B cell (primary cell): ENCODE results near the gene RPL34. TPM values are rescaled to one million over a fixed set of nuclear protein-coding genes. Genes with fewer than 3 reads are reported as not detected.
A peak's percentile ranks its signal among the peaks of the same experiment; 100 is the strongest.

Experiments used
- ATAC-seq: fragments of 200-7000 bp; cut with Tn5 transposase; one replicate; pipeline ENCODE4 v1.10.0; 2021; ENCODE audit warnings: low read depth, mild to moderate bottlenecking, moderate number of reproducible peaks, moderate library complexity
- CTCF ChIA-PET: fragments of 350-600 bp; sonication (Branson Sonifier 250); formaldehyde crosslinking; loops from one replicate; lab custom pipeline; 2021; ENCODE audit warnings: antibody characterized with exemption, inconsistent platforms; lab: Charles Lee
- POLR2A ChIA-PET: fragments of 350-600 bp; sonication (Branson Sonifier 250); formaldehyde crosslinking; loops from one replicate; lab custom pipeline; 2021; ENCODE audit warnings: antibody characterized with exemption; lab: Charles Lee
- DNase-seq: peaks from one replicate; pipeline ENCODE4 v3.0.0; 2013
- H2AFZ ChIP-seq: 2 replicates; pipeline ENCODE4 v1.6.1; 2012; ENCODE audit warnings: mild to moderate bottlenecking, low read depth, low read length; ENCODE audit not compliant: insufficient read depth, poor library complexity, severe bottlenecking
- H3K27ac ChIP-seq, 2 donors: 1 replicate in 1 of 2; 2 replicates in 1 of 2; pipeline ENCODE4 v1.5.1; 2012 to 2013; ENCODE audit warnings: low read length in 2 of 2, mild to moderate bottlenecking in 2 of 2, moderate library complexity in 1 of 2
- H3K27me3 ChIP-seq, 4 experiments: fragments of 200-600 bp in 1 of 4; sonication (generic) in 1 of 4; replicated peaks in 1 of 4; 1 replicate in 2 of 4; 2 replicates in 2 of 4; pipeline versions ENCODE4 v1.6.1 to v1.7.0; 2013 to 2016; ENCODE audit warnings: low read length in 3 of 4, mild to moderate bottlenecking in 2 of 4, mixed read lengths in 1 of 4, moderate library complexity in 1 of 4; ENCODE audit not compliant: insufficient read depth in 4 of 4, control insufficient read depth in 3 of 4; ENCODE audit errors: control extremely low read depth in 1 of 4
- H3K36me3 ChIP-seq, 2 experiments: replicated peaks in 1 of 2; 1 replicate in 1 of 2; 2 replicates in 1 of 2; pipeline versions ENCODE4 v1.6.1 to v1.7.1; 2013; ENCODE audit warnings: low read length in 1 of 2; ENCODE audit not compliant: insufficient read depth in 2 of 2, control insufficient read depth in 1 of 2; ENCODE audit errors: control extremely low read depth in 1 of 2, extremely low read depth in 1 of 2
- H3K4me1 ChIP-seq, 2 donors: fragments of 200-600 bp in 1 of 2; sonication (generic) in 1 of 2; 1 replicate in 1 of 2; 2 replicates in 1 of 2; pipeline versions ENCODE4 v1.5.1 to v1.6.1; 2013 to 2017; ENCODE audit warnings: low read length in 2 of 2; ENCODE audit not compliant: control insufficient read depth in 2 of 2, insufficient read depth in 2 of 2
- H3K4me2 ChIP-seq: replicated peaks from 2 replicates; pipeline ENCODE3; 2012; ENCODE audit warnings: mild to moderate bottlenecking, low read depth, low read length; ENCODE audit not compliant: poor library complexity, severe bottlenecking
- H3K4me3 ChIP-seq, 5 experiments: fragments of 200-600 bp in 1 of 5; sonication (generic) in 1 of 5; 1 replicate in 3 of 5; 2 replicates in 2 of 5; pipeline versions ENCODE4 v1.5.1 to v1.7.0; 2011 to 2016; ENCODE audit warnings: low read length in 4 of 5, mild to moderate bottlenecking in 4 of 5, low read depth in 2 of 5, control low read depth in 1 of 5, moderate library complexity in 1 of 5; ENCODE audit not compliant: insufficient read depth in 1 of 5; ENCODE audit errors: control extremely low read depth in 1 of 5, extremely low read depth in 1 of 5
- H3K79me2 ChIP-seq: fragments of 200-600 bp; sonication (generic); one replicate; pipeline ENCODE4 v1.6.0; 2016; ENCODE audit warnings: low read length; ENCODE audit not compliant: control insufficient read depth, insufficient read depth
- H3K9ac ChIP-seq: fragments of 200-600 bp; sonication (generic); 2 replicates; pipeline ENCODE4 v1.6.1; 2017; ENCODE audit warnings: mild to moderate bottlenecking, low read length, moderate library complexity
- H3K9me3 ChIP-seq, 3 donors: one replicate each; pipeline versions ENCODE4 v1.6.1 to v1.7.1; 2013; ENCODE audit warnings: low read length in 2 of 3; ENCODE audit not compliant: control insufficient read depth in 2 of 3, insufficient read depth in 1 of 3; ENCODE audit errors: control extremely low read depth in 1 of 3
- H4K20me1 ChIP-seq: 2 replicates; pipeline ENCODE4 v1.6.0; 2012; ENCODE audit warnings: mild to moderate bottlenecking, low read length; ENCODE audit not compliant: insufficient read depth, control insufficient read depth, poor library complexity, severe bottlenecking
- H3K27ac Mint-ChIP-seq: one replicate; pipeline ENCODE4 v1.8.0; 2021; ENCODE audit warnings: mixed read lengths
- H3K27me3 Mint-ChIP-seq: one replicate; pipeline ENCODE4 v1.8.0; 2021; ENCODE audit warnings: mixed read lengths
- H3K4me1 Mint-ChIP-seq: one replicate; pipeline ENCODE4 v1.8.0; 2021; ENCODE audit warnings: mixed read lengths
- H3K4me3 Mint-ChIP-seq: one replicate; pipeline ENCODE4 v1.8.0; 2021; ENCODE audit warnings: mixed read lengths
- H3K9me3 Mint-ChIP-seq: one replicate; pipeline ENCODE4 v1.8.0; 2022; ENCODE audit warnings: mixed read lengths; ENCODE audit not compliant: insufficient read depth
- CTCF ChIP-seq: fragments of 200-600 bp; IDR thresholded peaks from one replicate; pipeline ENCODE4 v1.8.0; 2022; ENCODE audit warnings: antibody characterized with exemption, mild to moderate bottlenecking
- EZH2 ChIP-seq: IDR thresholded peaks from 2 replicates; pipeline ENCODE4 v1.6.1; 2012; ENCODE audit warnings: borderline replicate concordance, low read depth, mild to moderate bottlenecking, moderate library complexity, low read length; ENCODE audit not compliant: insufficient read depth, poor library complexity, severe bottlenecking
- WGBS: methylation state at CpG from one replicate; pipeline ENCODE4 v1.1.5; 2013; ENCODE audit warnings: missing lambda C conversion rate; ENCODE audit not compliant: insufficient coverage; 5-methylcytosine and 5-hydroxymethylcytosine counted together
- intact Hi-C: fragments of 100-400 bp; cut with micrococcal nuclease; formaldehyde crosslinking; loops from one replicate; pipeline ENCODE4 v1.10.0; 2022
- polyA plus RNA-seq: library from polyadenylated mRNA; depleted of rRNA; stranded (reverse); fragments of >200 nt; gene quantifications from 2 replicates; pipeline ENCODE4 v1.2.3, GENCODE V29; 2012
- total RNA-seq, 2 donors: library from RNA; stranded (reverse); fragments of 120-200 nt in 1 of 2; gene quantifications; 1 replicate in 1 of 2; 2 replicates in 1 of 2; pipeline versions ENCODE4 v1.2.3 to v1.2.4, GENCODE V29; 2013 to 2022

Gene RPL34
- total and polyA plus RNA-seq, 2 donors (not counting 1 experiment from before 2014, with no cell fraction given), result 2,267 to 4,160 TPM

GRCh38 chr4:108649863-108650211 is 29.5 kb downstream of the RPL34 start:
- 4% methylated on average over 4 of the region's 6 CpGs for WGBS
- H3K4me1 ChIP-seq, result peaks cover 9 to 15% of the 10 kb centered on the region in 2 donors
- H3K9ac ChIP-seq, result peak overlapping the region; percentile 93
- ChIA-PET CTCF (interaction anchor here (1.6 kb wide), 1 partner anchor 30 kb away, joined by 7 read pairs; no protein-coding TSS in a partner anchor), POLR2A (interaction anchor here (0.5 to 2.0 kb wide), 4 partner anchors 29 to 719 kb away, joined by 3 to 11 read pairs (median 4); partner anchors contain the start of genes CYP2U1 and RPL34)
- no peak for DNase-seq
- peak overlapping the region; percentile 77 to 91 for H3K27ac ChIP-seq
- no peak for ATAC-seq
- peak overlapping the region; percentile 95 for H3K4me3 Mint-ChIP-seq
- H3K27me3 ChIP-seq, result no peaks in the 10 kb centered on the region
- peak overlapping the region; percentile 94 for H2AFZ ChIP-seq
- no peaks in the 10 kb centered on the region for H3K9me3 Mint-ChIP-seq
- no peaks in the 10 kb centered on the region for H3K27me3 Mint-ChIP-seq
- no peak for TF ChIP-seq EZH2
- no peaks in the 10 kb centered on the region for H3K9me3 ChIP-seq
- peaks cover 11% of the 10 kb centered on the region for H4K20me1 ChIP-seq
- intact Hi-C loops, result loop anchor here (1.0 to 10.0 kb wide), 4 partner anchors 30 to 1165 kb away; partner anchors contain the start of genes GAR1, HADH, RPL34 and SEC24B
- H3K4me1 Mint-ChIP-seq, result peaks cover 36% of the 10 kb centered on the region
- peak overlapping the region; percentile 79 to 96 (median 87) for H3K4me3 ChIP-seq
- H3K79me2 ChIP-seq, result peaks cover 42% of the 10 kb centered on the region
- H3K4me2 ChIP-seq, result peak overlapping the region; percentile 83
- H3K36me3 ChIP-seq, result peaks cover 0 to 2% of the 10 kb centered on the region in 2 experiments
- H3K27ac Mint-ChIP-seq, result peak overlapping the region; percentile 96

- Histone ChIP-seq H3K9me3 (no peaks in the 10 kb centered on the region), H3K79me2 (peaks cover 42% of the 10 kb centered on the region), H3K9ac (peak within 1 kb of the TSS; percentile 93), H3K4me1 (peaks cover 9 to 15% of the 10 kb centered on the region in 2 donors), H3K4me2 (peak within 1 kb of the TSS; percentile 83), H3K27ac (peak within 1 kb of the TSS; percentile 77 to 91), H2AFZ (peak within 1 kb of the TSS; percentile 94), H3K4me3 (peak within 1 kb of the TSS; percentile 79 to 96 (median 87)), H3K36me3 (peaks cover 0 to 2% of the 10 kb centered on the region in 2 experiments), H3K27me3 (no peaks in the 10 kb centered on the region), H4K20me1 (peaks cover 11% of the 10 kb centered on the region)
- Mint-ChIP-seq H3K27ac (peak within 1 kb of the TSS; percentile 96), H3K4me3 (peak within 1 kb of the TSS; percentile 95), H3K4me1 (peaks cover 37% of the 10 kb centered on the region), H3K27me3 (no peaks in the 10 kb centered on the region), H3K9me3 (no peaks in the 10 kb centered on the region)
- under 1% methylated on average over 33 of the region's 45 CpGs for WGBS
- ATAC-seq (peak; percentile 95), DNase-seq (peak; percentile 96)
- ChIA-PET CTCF (interaction anchor here (1.6 kb wide), 1 partner anchor 31 kb away, joined by 7 read pairs; no protein-coding TSS in a partner anchor), POLR2A (interaction anchor here (0.5 to 2.0 kb wide), 4 partner anchors 30 to 719 kb away, joined by 3 to 11 read pairs (median 4); partner anchors contain the start of genes CYP2U1 and RPL34)
- intact Hi-C loops, result loop anchor here (1.0 to 10.0 kb wide), 4 partner anchors 30 to 1164 kb away; partner anchors contain the start of genes GAR1, HADH, RPL34 and SEC24B
- TF ChIP-seq CTCF (no peak), EZH2 (no peak)
Observed at GRCh38 chr4:108650212-108651013, 30.0 kb downstream of the RPL34 start, which contains the start of gene OSTC. TSS of gene OSTC (plus strand) at chr4:108650599. CDS start at chr4:108650656, 57 bp downstream.
